Astrocyte of the spinal cord (primary cell): ENCODE results near the gene ALS2CL.
"Not testable (repeated sequence)": the region's sequence is repeated elsewhere in the genome, so short reads cannot be mapped to it uniquely, and the experiment has no call there.

Experiments used
- DNase-seq: peaks from one replicate; pipeline ENCODE4 v3.0.0; 2011; ENCODE audit warnings: low read depth, low spot score
- H3K4me3 ChIP-seq: 2 replicates; pipeline ENCODE4 v1.5.1; 2011; ENCODE audit warnings: low read depth, mild to moderate bottlenecking, low read length, moderate library complexity
- in situ Hi-C: cut with HindIII; loops from 2 replicates; pipeline ENCODE4 v1.10.0; 2017; ENCODE audit warnings: low sequenced_read_pairs
- TF ChIP-seq, protein P1 (sequence below): IDR thresholded peaks from 2 replicates; pipeline ENCODE4 v1.5.1; 2012; ENCODE audit warnings: low read depth, mild to moderate bottlenecking, low read length, inconsistent platforms

The ALS2CL gene, protein sequence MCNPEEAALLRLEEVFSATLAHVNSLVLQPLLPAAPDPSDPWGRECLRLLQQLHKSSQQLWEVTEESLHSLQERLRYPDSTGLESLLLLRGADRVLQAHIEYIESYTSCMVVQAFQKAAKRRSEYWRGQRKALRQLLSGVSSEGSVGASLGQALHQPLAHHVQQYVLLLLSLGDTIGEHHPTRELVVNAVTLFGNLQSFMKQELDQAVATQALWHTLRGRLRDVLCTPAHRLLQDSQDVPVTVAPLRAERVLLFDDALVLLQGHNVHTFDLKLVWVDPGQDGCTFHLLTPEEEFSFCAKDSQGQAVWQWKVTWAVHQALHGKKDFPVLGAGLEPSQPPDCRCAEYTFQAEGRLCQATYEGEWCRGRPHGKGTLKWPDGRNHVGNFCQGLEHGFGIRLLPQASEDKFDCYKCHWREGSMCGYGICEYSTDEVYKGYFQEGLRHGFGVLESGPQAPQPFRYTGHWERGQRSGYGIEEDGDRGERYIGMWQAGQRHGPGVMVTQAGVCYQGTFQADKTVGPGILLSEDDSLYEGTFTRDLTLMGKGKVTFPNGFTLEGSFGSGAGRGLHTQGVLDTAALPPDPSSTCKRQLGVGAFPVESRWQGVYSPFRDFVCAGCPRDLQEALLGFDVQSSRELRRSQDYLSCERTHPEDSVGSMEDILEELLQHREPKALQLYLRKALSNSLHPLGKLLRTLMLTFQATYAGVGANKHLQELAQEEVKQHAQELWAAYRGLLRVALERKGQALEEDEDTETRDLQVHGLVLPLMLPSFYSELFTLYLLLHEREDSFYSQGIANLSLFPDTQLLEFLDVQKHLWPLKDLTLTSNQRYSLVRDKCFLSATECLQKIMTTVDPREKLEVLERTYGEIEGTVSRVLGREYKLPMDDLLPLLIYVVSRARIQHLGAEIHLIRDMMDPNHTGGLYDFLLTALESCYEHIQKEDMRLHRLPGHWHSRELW

DNA sequence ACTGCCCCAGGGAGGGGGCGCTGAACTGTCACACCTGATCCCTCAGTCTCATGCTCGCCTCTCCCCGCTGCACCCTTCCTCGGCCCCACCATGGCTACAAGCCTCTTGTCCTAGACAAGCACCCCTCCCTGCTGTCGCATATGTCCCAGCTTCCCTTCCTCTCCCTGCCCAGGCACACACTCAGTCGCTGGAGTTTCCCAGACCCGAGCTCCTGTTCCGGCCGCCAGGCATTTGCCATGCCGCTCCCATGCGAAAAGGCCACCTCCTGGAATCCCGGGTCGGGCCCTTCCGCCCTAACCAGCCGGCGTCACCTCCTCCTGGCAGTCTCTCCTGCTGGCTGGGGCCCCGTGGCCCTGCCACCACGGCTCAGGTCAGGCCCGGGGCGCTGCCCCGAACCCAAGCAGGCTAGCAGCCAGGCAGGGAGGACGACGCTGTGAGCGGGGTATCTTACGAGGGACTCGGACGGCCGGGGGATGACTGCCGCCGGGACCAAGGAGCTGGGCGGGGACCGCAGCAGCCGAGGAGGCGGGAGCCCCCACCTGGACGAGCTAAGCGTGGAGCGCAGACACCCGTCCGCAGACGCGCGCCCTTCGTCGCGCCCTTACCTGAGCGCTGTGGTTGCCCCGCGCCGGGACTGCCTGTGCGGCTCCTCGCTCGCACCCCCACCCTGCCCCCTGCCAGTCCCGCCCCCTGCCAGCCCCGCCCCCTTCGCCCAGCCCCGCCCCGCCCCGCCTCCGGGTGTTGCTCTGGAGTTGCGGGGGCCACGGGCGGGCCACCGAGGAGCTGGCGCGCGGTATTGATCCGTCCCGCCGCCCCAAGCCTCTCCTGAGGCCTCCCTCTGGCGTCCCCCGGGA is at the start of gene ALS2CL:
Gene ALS2CL (minus strand): TSS at position 642 of the 854 bp plus-strand sequence. CDS start 4,239 bp downstream, outside the sequence.
- TF ChIP-seq, protein P1, sequence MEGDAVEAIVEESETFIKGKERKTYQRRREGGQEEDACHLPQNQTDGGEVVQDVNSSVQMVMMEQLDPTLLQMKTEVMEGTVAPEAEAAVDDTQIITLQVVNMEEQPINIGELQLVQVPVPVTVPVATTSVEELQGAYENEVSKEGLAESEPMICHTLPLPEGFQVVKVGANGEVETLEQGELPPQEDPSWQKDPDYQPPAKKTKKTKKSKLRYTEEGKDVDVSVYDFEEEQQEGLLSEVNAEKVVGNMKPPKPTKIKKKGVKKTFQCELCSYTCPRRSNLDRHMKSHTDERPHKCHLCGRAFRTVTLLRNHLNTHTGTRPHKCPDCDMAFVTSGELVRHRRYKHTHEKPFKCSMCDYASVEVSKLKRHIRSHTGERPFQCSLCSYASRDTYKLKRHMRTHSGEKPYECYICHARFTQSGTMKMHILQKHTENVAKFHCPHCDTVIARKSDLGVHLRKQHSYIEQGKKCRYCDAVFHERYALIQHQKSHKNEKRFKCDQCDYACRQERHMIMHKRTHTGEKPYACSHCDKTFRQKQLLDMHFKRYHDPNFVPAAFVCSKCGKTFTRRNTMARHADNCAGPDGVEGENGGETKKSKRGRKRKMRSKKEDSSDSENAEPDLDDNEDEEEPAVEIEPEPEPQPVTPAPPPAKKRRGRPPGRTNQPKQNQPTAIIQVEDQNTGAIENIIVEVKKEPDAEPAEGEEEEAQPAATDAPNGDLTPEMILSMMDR = no peak
- no peak for DNase-seq
- in situ Hi-C loops = no loop called here
- peak within 1 kb of the TSS; percentile 43 for H3K4me3 ChIP-seq

DNA sequence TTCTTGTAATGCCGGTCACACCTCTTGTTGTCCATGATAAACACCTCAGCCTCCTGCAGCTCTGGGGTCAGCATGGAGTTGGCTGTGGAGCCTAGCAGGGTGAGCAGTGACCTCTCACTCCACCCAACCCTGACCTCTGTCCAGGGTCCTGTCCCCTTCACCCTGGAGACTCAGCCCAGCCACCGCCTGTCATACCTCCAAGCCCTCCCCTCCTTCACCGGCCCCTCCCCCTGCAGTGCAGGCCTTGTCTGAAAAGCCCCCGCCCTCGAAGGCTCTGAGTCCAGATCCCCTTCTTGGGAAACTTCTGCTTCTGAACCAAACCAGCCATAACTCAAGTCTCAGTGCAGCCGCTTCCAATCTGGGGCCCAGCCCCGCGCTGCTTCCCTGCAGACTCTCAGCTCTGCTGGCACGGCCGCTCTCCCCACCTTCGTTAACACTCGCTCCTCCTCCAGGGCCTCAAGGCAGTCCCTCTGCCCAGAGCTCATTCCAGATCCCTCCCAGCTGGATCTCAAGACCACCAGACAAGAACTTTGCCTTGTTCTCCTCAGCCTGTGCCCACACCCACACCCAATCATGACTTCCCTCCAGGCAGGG is 49.6 kb upstream of the ALS2CL start:
- no peak for DNase-seq
- H3K4me3 ChIP-seq = no peak overlapping the region

DNA sequence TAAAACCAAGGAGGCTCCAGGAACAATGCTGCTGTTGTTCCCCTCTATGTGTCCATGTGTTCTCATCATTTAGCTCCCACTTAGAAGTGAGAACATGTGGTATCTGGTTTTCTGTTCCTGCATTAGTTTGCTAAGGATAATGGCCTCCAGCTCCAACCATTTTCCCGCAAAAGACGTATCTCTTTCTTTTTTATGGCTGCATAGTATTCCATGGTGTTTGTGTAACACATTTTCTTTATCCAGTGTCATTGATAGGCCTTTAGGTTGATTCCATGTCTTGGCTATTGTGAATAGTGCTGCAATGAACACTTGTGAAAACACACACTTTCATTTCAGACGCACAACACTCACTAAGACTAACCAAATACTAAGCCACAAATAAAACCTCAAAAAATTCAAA is 46.1 kb upstream of the ALS2CL start:
- H3K4me3 ChIP-seq, DNase-seq, in situ Hi-C loops: not testable (repeated sequence)

More for the DNA sequence above, 49.6 kb upstream of the ALS2CL start:
- TF ChIP-seq, protein P1 = no peak
- in situ Hi-C loops = no loop called here

DNA sequence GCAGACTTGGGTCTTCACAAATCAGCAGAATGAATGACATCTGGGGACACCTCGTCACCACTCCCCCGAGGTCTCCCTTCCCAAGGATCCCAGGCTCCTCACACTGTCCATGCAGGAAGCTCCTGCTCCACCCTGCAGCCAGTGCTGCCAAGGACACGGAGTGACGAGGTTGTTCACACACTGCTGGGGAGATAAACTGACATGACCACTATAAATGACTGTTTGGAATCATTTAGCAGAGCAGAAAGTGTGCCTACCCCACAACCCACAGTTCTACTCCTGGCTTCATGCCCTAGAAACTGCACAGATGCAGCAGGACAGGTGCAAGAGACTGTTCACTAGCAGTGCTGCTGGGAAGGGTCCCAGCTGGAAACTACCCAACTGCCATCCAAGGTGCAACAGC is 43.9 kb upstream of the ALS2CL start:
- in situ Hi-C loops = no loop called here
- H3K4me3 ChIP-seq = no peak overlapping the region
- TF ChIP-seq, protein P1 = no peak
- no peak for DNase-seq

DNA sequence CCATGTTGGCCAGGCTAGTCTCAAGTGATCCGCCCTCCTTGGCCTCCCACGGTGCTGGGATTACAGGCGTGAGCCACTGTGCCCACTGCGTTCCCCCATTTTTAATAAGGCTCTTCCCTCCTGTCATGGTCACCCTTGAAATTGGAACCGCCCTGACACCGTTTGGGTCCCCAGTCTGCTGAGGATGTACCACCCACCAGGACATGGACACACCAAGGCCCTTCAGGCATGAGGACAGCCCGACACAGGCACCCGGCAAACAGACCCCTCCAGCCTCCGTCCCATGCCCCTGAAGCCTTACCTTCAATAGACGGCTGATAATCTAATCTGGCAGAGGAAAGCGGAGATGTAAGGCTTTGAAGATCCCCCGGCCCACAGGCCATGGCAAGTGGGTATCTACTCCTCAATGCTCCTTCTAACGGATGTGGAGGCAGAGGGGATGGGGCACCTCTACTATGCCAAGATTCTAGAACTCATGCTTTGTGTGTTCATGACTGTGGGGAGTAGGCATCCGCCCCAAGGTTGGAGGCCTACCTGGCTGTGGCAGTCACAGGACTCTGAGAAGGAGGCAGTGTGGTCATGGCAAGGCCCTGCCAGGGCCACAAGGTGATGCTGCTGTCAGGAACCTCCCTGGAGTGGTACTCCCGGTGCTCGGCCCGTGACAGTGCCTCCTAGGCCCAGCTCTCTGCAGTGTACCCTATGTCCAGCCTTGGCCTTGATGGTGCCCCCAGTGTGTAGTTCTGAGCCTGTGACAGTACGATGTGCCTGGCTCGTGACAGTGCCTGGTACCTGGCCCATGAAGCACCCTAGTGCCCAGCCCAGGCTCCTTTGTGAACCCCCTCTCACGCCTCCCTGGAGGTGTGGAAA is 42.8 kb upstream of the ALS2CL start:
- TF ChIP-seq, protein P1 = no peak
- H3K4me3 ChIP-seq = no peak overlapping the region
- in situ Hi-C loops = no loop called here
- no peak for DNase-seq

DNA sequence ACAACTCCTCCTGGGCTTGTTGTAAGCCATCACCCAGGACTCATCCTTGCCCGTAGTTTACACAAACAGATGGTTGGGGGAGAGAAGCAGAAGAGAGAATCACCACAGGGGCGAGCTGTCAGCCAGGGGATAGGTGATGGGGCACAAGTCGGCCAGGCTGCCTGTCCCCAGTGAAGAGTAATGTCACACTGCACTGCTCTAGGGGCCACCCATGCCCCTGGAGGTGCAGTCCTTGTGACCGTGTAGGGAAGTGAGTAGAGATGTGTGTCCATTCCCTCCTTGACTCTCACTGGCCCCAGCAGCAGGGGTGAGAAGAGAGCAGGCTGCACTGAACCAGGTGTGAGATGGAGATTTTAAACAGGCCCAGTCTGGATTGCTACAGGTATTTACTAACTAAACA is 41.3 kb upstream of the ALS2CL start:
- H3K4me3 ChIP-seq = no peak overlapping the region

More for the DNA sequence above, 41.3 kb upstream of the ALS2CL start:
- in situ Hi-C loops = no loop called here
- TF ChIP-seq, protein P1 = no peak
- no peak for DNase-seq
